HG02852 (cell line): ENCODE results near the gene RBPJ.
"Not testable (repeated sequence)": the region's sequence is repeated elsewhere in the genome, so short reads cannot be mapped to it uniquely, and the experiment has no call there.

ENCODE experiments used
- ATAC-seq: cut with Tn5 transposase; IDR thresholded peaks from one replicate; pipeline ENCODE4 v1.9.1; 2021; ENCODE audit warnings: mild to moderate bottlenecking, moderate library complexity; ENCODE audit not compliant: unreplicated experiment

Gene RBPJ

GRCh38 chr4:26331380-26331950, 10.7 kb downstream of the RBPJ start:
- no peak for ATAC-seq

GRCh38 chr4:26334366-26334765, 13.6 kb downstream of the RBPJ start:
- no peak for ATAC-seq

GRCh38 chr4:26337612-26338011, 16.8 kb downstream of the RBPJ start:
- ATAC-seq = no peak

- no peak for ATAC-seq
Observed at GRCh38 chr4:26342328-26343037, 21.7 kb downstream of the RBPJ start.

GRCh38 chr4:26343038-26343398, 22.2 kb downstream of the RBPJ start:
- no peak for ATAC-seq

GRCh38 chr4:26344901-26345564, 24.2 kb downstream of the RBPJ start:
- ATAC-seq = no peak

GRCh38 chr4:26345565-26345938, 24.7 kb downstream of the RBPJ start:
- no peak for ATAC-seq

GRCh38 chr4:26346203-26346620, 25.4 kb downstream of the RBPJ start:
- ATAC-seq = no peak

- ATAC-seq = no peak
Observed at GRCh38 chr4:26349496-26349895, 28.7 kb downstream of the RBPJ start.

- peak; percentile 46 for ATAC-seq
Observed at GRCh38 chr4:26351685-26352084, 30.9 kb downstream of the RBPJ start.

GRCh38 chr4:26354491-26354890, 33.7 kb downstream of the RBPJ start:
- no peak for ATAC-seq

GRCh38 chr4:26355392-26356052, 34.7 kb downstream of the RBPJ start:
- no peak for ATAC-seq

GRCh38 chr4:26356081-26356501, 35.3 kb downstream of the RBPJ start:
- ATAC-seq = peak; percentile 61

GRCh38 chr4:26359521-26359920, 38.7 kb downstream of the RBPJ start:
- ATAC-seq = not testable (repeated sequence)

- no peak for ATAC-seq
Observed at GRCh38 chr4:26360273-26360672, 39.5 kb downstream of the RBPJ start.

- no peak for ATAC-seq
Observed at GRCh38 chr4:26360864-26361263, 40.0 kb downstream of the RBPJ start.

- ATAC-seq = no peak
Observed at GRCh38 chr4:26361297-26361696, 40.5 kb downstream of the RBPJ start.

- ATAC-seq = no peak
Observed at GRCh38 chr4:26362745-26363439, 42.1 kb downstream of the RBPJ start.

GRCh38 chr4:26365537-26366150, 44.8 kb downstream of the RBPJ start:
- ATAC-seq = no peak

- ATAC-seq = no peak
Observed at GRCh38 chr4:26367811-26368210, 47.0 kb downstream of the RBPJ start.

GRCh38 chr4:26368685-26369084, 47.9 kb downstream of the RBPJ start:
- ATAC-seq = no peak
